Right lobe of liver (tissue), 6 donors: ENCODE data around the gene GABRR2. TPM values are rescaled to one million over a fixed set of nuclear protein-coding genes. Genes with fewer than 3 reads are reported as not detected.

Source experiments
- ATAC-seq, 4 donors: fragments of 200-7000 bp; cut with Tn5 transposase; one replicate each; pipeline ENCODE4 v1.9.1; 2020; ENCODE audit warnings: mild to moderate bottlenecking in 4 of 4, moderate library complexity in 4 of 4
- DNase-seq, 3 donors: peaks; one replicate each; pipeline ENCODE4 v3.0.0-alpha.2; 2020
- H3K27ac ChIP-seq, 3 donors: fragments of 200-600 bp; one replicate each; pipeline ENCODE4 v1.8.0; 2022
- H3K27me3 ChIP-seq, 2 donors: fragments of 200-600 bp; one replicate each; pipeline ENCODE4 v1.8.0; 2022
- H3K36me3 ChIP-seq, 4 donors: fragments of 200-600 bp; sonication (generic) in 1 of 4; one replicate each; pipeline versions ENCODE4 v1.5.1 to v1.8.0; 2017 to 2022; ENCODE audit warnings: control low read depth in 1 of 4
- H3K4me1 ChIP-seq, 4 donors: fragments of 200-600 bp; sonication (generic) in 1 of 4; one replicate each; pipeline versions ENCODE4 v1.5.1 to v1.8.0; 2017 to 2022; ENCODE audit warnings: control low read depth in 1 of 4
- H3K4me3 ChIP-seq, 3 donors: fragments of 200-600 bp; one replicate each; pipeline ENCODE4 v1.8.0; 2022
- H3K9me3 ChIP-seq, 4 donors: fragments of 200-600 bp; sonication (generic) in 1 of 4; one replicate each; pipeline versions ENCODE4 v1.5.1 to v1.8.0; 2017 to 2022; ENCODE audit warnings: control low read depth in 1 of 4
- CTCF ChIP-seq, 4 donors: fragments of 200-600 bp in 3 of 4; fragments of 450-650 bp in 1 of 4; IDR thresholded peaks; one replicate each; pipeline versions ENCODE4 v1.5.1 to v1.8.0; 2016 to 2022; ENCODE audit warnings: antibody characterized with exemption in 4 of 4, mild to moderate bottlenecking in 2 of 4
- POLR2A ChIP-seq: fragments of 450-650 bp; IDR thresholded peaks from one replicate; pipeline ENCODE4 v1.6.1; 2017; ENCODE audit warnings: antibody characterized with exemption, mild to moderate bottlenecking
- WGBS: methylation state at CpG from one replicate; pipeline ENCODE4 v1.1.6; 2018; ENCODE audit warnings: low coverage, low lambda C conversion rate; ENCODE audit not compliant: insufficient coverage; ENCODE audit errors: missing lambda C conversion rate; 5-methylcytosine and 5-hydroxymethylcytosine counted together
- intact Hi-C, 2 donors: fragments of 100-400 bp; cut with DNase I; formaldehyde crosslinking; loops; one replicate each; pipeline versions ENCODE4 v1.11.2 to v1.14.1; 2022
- total RNA-seq, 6 experiments: library from RNA; depleted of rRNA in 2 of 6; stranded (reverse); fragments of >200 nt in 2 of 6; fragmentation: NEBNext Ultra II Directional in 3 of 6; extraction: Animal tissue kit (Norgen Biotek cat#: 25700) in 3 of 6; gene quantifications; one replicate each; pipeline versions ENCODE4 v1.1.0 to v1.2.4, GENCODE V29; 2016 to 2023
- donor health status: DM: no; HTN: yes; CAD: no.
- donor health status: DM: no; HTN: no; CAD: no.
- donor health status: DM: no; HTN: no; CAD: no.
- donor health status: DM: no; HTN: yes; CAD: no.
- donor health status: DM: no; HTN: yes; CAD: no.

Gene GABRR2
- total RNA-seq, 6 experiments from 2014 or later = 0.20 to 1.2 (median 0.56) TPM

- no peak for DNase-seq
- Histone ChIP-seq H3K36me3 (no peaks in the 10 kb centered on the region), H3K27me3 (no peaks in the 10 kb centered on the region), H3K4me1 (no peaks in the 10 kb centered on the region), H3K27ac (no peak overlapping the region), H3K4me3 (no peak overlapping the region), H3K9me3 (no peaks in the 10 kb centered on the region)
- TF ChIP-seq CTCF (IDR thresholded peaks at IDR 0.05) = no peak
- no peak for TF ChIP-seq POLR2A
- WGBS = 33% methylated on average over 1 of the region's 2 CpGs
- intact Hi-C loops = no loop called here
- ATAC-seq = no peak
Observed at GRCh38 chr6:89251170-89251569, 63.9 kb downstream of the GABRR2 start.

DNA sequence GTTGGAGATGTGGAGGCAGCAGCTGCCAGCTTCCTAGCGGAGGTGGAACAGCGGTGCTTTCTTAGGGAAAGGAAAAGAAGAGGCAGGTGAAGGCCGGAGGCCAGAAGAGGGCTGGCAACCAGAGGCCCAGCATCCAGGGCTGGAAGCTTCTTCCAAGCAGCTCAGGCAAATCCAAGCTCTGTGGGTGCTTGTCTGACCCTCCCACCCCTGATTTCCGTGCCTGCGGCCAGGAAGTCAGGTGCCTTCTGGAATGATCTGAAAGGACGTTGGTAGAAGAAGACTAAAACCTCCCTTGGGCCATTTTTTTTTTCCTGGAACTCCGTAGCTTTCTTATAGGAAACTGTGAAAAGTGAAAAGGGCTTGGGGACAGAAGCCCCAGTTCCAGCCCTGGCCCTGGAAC is 64.9 kb downstream of the GABRR2 start:
- Histone ChIP-seq H3K36me3 (no peaks in the 10 kb centered on the region), H3K4me1 (no peaks in the 10 kb centered on the region), H3K27ac (no peak overlapping the region), H3K27me3 (no peaks in the 10 kb centered on the region), H3K4me3 (no peak overlapping the region), H3K9me3 (no peaks in the 10 kb centered on the region)
- TF ChIP-seq CTCF (IDR thresholded peaks at IDR 0.05) (no peak), POLR2A (no peak)
- ATAC-seq (no peak), DNase-seq (no peak)
- intact Hi-C loops = no loop called here
- 58% methylated on average over 5 of the region's 7 CpGs for WGBS

GRCh38 chr6:89244241-89244985 is 70.7 kb downstream of the GABRR2 start:
- DNase-seq = no peak
- TF ChIP-seq CTCF (IDR thresholded peaks at IDR 0.05) (no peak), POLR2A (no peak)
- H3K27ac ChIP-seq = no peak overlapping the region
- intact Hi-C loops = loop anchor here in 1 of 2 donors (10.0 kb wide), 2 partner anchors 130 to 270 kb away; partner anchors contain the start of gene SRSF12
- no peak overlapping the region for H3K4me3 ChIP-seq
- no peaks in the 10 kb centered on the region for H3K36me3 ChIP-seq
- no peaks in the 10 kb centered on the region for H3K9me3 ChIP-seq
- ATAC-seq = no peak
- WGBS = 64% methylated on average over 5 of the region's 5 CpGs
- H3K27me3 ChIP-seq = no peaks in the 10 kb centered on the region
- no peaks in the 10 kb centered on the region for H3K4me1 ChIP-seq

GRCh38 chr6:89243331-89243629 is 71.8 kb downstream of the GABRR2 start:
- no peaks in the 10 kb centered on the region for H3K36me3 ChIP-seq
- H3K27me3 ChIP-seq = no peaks in the 10 kb centered on the region
- DNase-seq = no peak
- WGBS = 33% methylated on average over 1 of the region's 1 CpG
- no peak overlapping the region for H3K4me3 ChIP-seq
- no peak overlapping the region for H3K27ac ChIP-seq
- peak in 1 of 4 donors; percentile 33 for ATAC-seq
- TF ChIP-seq CTCF (IDR thresholded peaks at IDR 0.05) (no peak), POLR2A (no peak)
- no peaks in the 10 kb centered on the region for H3K9me3 ChIP-seq
- intact Hi-C loops = loop anchor here in 1 of 2 donors (10.0 kb wide), 2 partner anchors 128 to 268 kb away; partner anchors contain the start of gene SRSF12
- H3K4me1 ChIP-seq = no peaks in the 10 kb centered on the region
